NCI-H2107 treated with DMSO at 0.1 percent for 48 hours (cell line): ENCODE measurements around the gene FRMD4A.

ENCODE experiments used
- DNase-seq: peaks from one replicate; lab custom pipeline; 2025; ENCODE audit not compliant: unreplicated experiment; lab: John Stamatoyannopoulos, UW

Gene FRMD4A

GRCh38 chr10:14330388-14331061, at the start of gene FRMD4A:
TSS of gene FRMD4A (minus strand) at chr10:14330924.
- no peak for DNase-seq

DNA sequence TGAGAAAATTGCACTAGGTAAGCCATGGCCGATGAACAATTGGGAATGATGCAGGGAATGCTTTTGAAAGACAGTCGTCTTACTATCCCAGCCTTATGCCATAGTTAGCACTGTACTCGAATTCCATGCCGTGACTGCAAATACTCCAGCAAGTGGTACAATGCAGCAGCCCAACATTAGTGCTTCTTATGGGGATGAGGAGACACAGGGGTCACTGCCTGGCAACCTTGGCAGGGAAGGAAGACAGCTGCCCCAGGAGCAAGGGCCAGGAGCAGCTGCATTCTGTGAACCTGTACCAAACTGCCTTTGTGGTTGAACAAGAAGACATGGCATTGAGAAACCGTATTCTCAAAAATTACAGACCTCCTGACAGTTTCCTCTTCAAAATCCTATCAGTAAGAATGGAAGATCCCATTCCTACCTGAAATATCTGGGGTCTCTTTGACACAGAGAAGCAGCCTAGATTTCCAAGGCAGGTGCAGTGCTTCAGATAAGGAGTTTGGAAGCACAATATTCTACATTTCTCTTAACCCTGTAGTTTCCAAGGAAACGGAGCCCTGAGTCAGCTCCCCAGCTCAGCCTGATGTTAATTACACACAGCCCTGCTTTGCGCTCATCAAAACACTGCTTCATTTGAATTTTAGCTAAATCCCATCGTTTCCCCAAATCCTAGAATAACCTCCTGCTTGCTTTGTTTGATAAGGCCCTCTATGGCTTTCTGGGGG, 49.0 kb upstream of the FRMD4A start:
- no peak for DNase-seq

DNA sequence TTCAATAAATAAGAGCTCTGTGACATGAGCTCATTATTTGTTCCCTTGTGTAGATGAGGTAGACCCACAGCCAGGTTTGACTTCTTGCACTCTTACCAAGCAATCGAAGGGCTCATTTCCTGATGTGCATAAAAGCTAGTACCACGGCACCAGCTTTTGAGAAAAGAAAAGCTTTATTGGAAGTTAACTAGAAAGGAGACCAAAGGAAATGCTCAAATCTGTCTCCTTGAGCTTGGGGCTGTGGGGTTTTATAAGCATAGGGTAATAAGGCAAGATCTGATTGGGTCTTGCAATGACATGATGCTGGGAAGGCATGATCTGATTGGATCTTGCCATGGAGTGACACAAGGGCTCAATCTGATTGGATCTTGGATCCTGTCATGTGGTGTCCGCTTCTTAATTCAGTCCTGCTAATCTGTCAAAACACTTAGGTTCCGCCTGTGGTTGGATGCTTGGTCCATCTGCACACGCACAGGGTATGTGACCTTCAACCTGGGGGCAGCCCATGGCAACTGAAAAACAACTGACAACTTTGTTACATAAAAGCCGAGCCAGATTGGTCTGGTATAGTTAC, 47.8 kb upstream of the FRMD4A start:
- DNase-seq = no peak

DNA sequence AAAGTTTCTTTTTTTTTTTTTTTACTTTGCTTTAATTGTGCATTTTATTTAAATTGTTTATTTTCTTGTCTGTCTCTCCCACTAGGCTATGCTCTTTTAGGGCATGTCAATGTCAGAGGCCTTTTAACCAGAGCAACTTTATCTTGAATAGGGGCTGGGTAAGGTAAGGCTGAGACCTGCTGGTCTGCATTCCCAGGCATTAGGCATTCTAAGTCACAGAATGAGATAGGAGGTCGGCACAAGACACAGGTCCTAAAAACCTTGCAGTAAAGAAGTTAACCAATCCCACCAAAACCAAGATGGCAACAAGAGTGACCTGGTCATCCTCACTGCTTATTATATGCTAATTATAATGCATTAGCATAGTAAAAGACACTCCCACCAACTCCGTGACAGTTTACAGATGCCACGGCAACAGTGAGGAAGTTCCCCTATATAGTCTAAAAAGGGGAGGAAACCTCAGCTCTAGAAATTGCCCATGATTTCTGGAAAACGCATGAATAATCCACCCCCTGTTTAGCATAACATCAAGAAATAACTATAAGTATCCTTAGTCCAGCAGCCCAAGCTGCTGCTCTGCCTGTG, 47.0 kb upstream of the FRMD4A start:
- DNase-seq = no peak

DNA sequence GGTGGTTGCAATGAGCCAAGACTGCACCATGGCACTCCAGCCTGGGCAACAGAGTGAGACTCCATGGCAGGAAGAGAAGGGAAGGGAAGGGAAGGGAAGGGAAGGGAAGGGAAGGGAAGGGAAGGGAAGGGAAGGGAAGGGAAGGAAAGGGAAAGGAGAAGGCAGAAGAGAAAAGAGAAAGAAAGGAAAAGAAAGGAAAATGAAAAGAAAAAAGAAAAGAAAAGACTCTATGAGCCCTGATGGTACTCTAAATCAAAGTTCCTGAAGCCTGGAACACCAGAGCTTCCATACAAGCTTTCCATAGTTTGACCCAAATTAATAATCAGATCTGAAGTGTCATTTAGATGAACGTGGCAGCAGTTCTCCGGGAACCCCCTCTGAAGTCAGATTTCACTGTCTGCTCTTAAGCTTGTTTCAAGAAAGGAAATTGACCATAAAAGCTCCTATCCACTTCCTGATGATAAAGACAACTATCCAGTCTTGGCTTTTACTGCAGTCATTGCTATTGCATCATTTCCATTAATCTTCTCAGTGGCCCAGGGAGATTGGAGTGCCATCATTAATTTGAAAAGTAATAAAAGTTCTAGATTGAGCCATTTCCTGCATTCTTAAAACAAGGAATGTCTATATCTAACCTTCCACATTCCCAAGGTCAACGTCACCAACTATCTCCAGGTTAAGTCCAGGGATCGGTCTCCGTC, 44.2 kb upstream of the FRMD4A start:
- DNase-seq = no peak

GRCh38 chr10:14372606-14373005, 41.9 kb upstream of the FRMD4A start:
- no peak for DNase-seq

GRCh38 chr10:14371581-14371980, 40.9 kb upstream of the FRMD4A start:
- DNase-seq = no peak

GRCh38 chr10:14370894-14371293, 40.2 kb upstream of the FRMD4A start:
- DNase-seq = no peak

DNA sequence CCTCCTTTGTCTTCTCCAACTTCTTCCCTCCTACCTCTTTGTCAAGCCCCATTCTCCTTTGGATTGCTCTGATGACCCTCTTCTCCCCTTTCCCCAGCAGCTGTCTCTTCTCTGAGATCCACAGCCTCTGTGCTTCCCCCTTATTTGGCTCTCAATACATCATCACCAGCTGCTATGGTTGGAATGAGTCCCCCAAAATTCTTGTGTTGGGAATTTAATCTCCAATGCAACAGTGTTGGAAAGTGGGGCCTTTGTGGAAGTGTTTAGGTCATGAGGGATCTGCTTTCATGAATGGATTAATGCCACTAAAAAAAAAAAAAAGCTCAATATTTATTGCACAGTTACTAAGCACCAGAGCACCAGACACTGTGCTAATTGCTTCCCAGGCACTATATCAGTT, 39.2 kb upstream of the FRMD4A start:
- DNase-seq = no peak

GRCh38 chr10:14366760-14367159, 36.0 kb upstream of the FRMD4A start:
- DNase-seq = no peak

DNA sequence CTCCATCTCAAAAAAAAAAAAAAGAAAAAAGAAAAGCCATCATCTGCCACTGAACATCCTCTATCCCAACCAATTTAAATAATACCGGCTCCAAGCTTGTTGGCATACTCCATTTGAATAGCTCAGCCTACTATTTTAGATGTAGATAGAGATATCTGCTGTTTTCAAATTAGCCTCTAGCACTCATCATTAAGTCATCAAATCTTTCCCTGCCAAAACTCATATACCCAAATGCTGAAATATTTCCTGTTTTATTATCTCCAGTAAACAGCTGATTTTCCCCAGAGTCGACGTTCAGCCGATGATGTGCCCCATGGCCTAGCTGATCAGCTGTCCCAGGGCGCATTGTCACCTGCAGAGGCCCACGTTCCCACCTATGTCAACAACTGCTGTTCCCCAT, 34.5 kb upstream of the FRMD4A start:
- DNase-seq = no peak

DNA sequence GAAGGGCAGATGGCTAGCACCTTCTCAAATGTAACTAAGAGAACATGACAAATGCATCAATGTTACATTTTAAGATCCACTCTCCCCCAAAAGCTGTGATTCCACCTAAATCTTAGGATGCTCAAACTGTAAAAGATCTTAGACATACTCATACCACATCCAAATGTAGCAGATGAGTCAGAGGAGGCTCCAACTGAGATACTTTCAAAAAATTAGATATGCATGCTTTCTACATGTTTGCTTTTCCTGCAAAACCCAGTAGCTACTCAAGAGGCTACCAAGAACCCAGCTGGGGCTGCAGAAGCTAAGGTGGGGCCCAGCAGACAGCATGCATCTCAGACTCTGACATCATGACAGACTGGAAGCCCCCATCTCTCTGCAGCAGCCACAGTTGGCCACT, 31.4 kb upstream of the FRMD4A start:
- no peak for DNase-seq

GRCh38 chr10:14360961-14361360, 30.2 kb upstream of the FRMD4A start:
- no peak for DNase-seq

GRCh38 chr10:14360515-14360914, 29.8 kb upstream of the FRMD4A start:
- DNase-seq = no peak

DNA sequence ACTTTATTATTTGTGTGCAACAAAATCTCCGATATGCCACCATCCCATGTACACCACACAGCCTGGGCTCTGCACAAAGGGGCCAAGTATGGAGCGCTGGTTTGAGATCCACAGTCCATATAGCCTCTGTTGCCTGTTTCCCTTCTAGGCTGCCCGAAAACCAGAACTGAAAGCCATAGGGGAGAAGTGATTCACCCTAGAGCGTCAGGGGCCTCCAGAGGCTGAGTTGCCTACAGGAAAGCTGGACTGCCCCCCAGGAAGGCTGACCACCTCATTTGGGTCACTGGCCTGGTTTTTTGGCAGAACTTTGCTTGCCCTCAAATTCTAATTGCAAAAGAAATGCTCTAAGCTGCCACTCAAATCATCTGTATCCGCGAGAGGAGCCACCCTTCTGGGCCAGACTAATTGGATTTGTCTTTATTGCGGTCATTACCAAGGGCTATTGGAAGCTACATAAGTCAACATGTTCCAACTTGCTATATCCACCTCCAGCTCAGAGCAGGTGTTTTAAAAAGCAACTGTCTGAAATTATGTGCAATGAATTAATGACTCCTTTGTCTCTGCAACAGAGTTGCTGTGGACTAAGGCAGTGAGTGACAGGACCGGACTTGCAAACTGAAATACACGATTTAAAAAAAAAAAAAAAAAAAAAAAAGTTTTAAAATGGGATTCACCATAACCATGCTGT, 28.3 kb upstream of the FRMD4A start:
- no peak for DNase-seq

- no peak for DNase-seq
These were observed 26.2 kb upstream of the FRMD4A start for GRCh38 chr10:14356921-14357320.

DNA sequence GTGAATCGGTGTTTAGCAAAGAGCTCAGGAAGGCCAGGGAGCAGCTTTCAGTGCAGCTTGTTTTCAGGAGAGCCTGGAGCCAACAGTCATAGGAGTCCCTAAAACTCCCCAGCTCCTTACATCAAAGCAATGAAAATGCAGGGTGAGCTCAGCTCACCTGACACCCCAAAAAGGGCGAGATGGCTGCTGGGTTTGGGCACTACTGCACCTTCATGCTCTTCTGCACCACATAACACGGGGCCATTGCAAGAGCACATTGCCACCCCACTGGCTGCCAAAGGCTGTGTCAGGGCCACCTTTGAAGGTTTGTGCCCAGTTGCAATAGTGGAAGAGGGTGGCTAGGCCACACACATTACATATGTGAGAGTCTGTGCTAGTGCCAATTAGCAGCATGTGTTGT, 25.0 kb upstream of the FRMD4A start:
- no peak for DNase-seq

GRCh38 chr10:14353291-14353913, 22.7 kb upstream of the FRMD4A start:
- no peak for DNase-seq

DNA sequence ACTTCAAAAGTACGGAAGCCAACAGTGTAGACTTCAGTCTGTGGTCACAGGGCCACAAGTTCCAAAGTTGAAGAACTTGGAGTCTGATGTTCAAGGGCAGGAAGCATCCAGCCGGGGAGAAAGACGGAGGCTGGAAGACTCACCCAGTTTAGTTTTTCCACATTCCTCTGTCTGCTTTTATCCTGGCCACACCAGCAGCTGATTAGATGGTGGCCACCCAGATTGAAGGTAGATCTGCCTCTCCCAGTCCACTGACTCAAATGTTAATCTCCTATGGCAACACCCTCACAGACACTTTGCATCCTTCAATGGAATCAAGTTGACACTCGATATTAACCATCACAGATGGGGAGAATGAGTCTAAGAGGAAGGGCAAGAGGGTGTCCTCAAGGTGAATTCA, 19.3 kb upstream of the FRMD4A start:
- no peak for DNase-seq

DNA sequence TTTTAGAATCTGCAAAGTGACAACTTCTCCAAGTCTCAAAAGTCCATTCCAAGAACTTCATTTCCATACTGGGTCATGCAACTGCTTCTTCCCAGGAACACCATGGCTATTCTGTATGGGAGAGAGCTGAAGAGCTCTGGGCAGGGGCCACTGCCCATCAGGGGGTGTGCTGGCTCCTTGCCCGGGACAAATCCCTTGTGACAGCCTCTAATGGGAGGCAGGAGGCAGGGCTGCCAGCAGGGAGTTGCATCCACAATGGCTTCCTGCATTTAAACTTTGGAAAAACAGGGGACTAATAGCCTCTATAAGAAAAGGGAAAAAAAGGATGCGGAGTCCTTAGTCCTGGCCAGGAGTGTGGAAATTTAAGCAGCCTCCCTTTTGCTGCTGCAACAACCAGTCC, 18.4 kb upstream of the FRMD4A start:
- DNase-seq = no peak
